Measurements from ENCODE around the gene KCNQ1.

DNA sequence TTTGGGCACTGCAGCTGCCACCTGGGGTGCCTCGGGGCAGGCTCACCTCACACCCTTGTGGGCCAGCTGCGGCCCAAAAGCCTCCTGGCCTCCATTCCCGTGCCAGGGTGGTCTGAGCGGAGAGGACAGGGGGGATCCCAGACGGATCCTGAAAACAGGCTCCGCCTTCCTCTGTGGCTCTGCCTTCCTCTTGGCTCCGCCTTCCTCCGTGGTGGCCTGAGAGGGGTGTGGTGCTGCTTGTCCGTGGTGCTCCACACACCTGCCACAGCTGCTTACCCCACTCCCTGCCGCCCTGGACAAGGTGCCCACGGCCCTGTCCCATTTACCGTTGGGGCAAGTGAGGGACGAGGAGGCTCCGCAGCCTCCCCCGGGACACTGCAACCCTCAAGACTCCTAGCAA lies 278.1 kb downstream of the KCNQ1 start:
- no peak for TF ChIP-seq POLR2A (IDR thresholded peaks at IDR 0.05; ENCODE audit: low read depth, low read length)
- TF ChIP-seq POLR2AphosphoS5 (IDR thresholded peaks at IDR 0.05; ENCODE audit: low read depth, low read length), result no peak
- TF ChIP-seq SPI1 (IDR thresholded peaks at IDR 0.05; ENCODE audit: low read depth, low read length), result no peak
- no peak for TF ChIP-seq TAF1 (IDR thresholded peaks at IDR 0.05; ENCODE audit: low read depth, low read length)

Data from GM12891 (cell line).